ENCODE data around the gene UNG.

Gene UNG

GRCh38 chr12:109156586-109156985, 59.2 kb downstream of the UNG start:
- Mint-ChIP-seq H3K9me3 (no peaks in the 10 kb centered on the region), H3K27me3 (no peaks in the 10 kb centered on the region), H3K4me1 (ENCODE audit: low read depth in 2 of 2) (peaks cover 14% of the 10 kb centered on the region in 2 donors), H3K4me3 (no peak overlapping the region), H3K27ac (no peak overlapping the region), H3K36me3 (ENCODE audit: insufficient read depth) (peaks cover 11% of the 10 kb centered on the region)
- ATAC-seq (replicated peaks) (no peak), DNase-seq (no peak)

GRCh38 chr12:109157986-109158385, 60.6 kb downstream of the UNG start:
- no peaks in the 10 kb centered on the region for H3K27me3 Mint-ChIP-seq
- DNase-seq = no peak
- H3K4me1 Mint-ChIP-seq (ENCODE audit: low read depth in 2 of 2) = peaks cover 14% of the 10 kb centered on the region in 2 donors
- H3K4me3 Mint-ChIP-seq = no peak overlapping the region
- H3K9me3 Mint-ChIP-seq = no peaks in the 10 kb centered on the region
- H3K27ac Mint-ChIP-seq = no peak overlapping the region
- no peak for ATAC-seq (replicated peaks)
- H3K36me3 Mint-ChIP-seq (ENCODE audit: insufficient read depth) = peaks cover 11% of the 10 kb centered on the region

DNA sequence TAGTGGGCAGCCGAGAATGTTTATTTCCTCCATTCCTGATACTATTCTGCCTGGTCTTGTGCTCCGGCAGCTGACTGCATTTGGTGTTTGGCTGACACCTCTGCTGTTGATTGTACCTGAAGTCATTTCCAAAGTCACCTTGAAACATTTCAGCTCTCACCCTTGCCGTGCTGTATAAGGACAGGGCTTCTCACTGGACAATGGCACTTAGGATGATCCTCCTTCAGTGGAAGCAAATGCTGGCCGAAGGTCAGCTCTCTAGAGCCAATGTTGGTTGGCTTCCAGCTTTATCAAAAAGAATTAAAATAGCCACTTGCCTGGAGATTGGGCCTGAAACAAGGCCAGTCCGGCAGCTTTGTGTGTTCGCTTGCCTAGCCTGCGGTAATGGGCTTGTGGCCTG, 63.0 kb downstream of the UNG start:
- Mint-ChIP-seq H3K36me3 (ENCODE audit: insufficient read depth) (no peaks in the 10 kb centered on the region), H3K4me1 (ENCODE audit: low read depth in 2 of 2) (peaks cover 2% of the 10 kb centered on the region in 2 donors), H3K27ac (no peak overlapping the region), H3K9me3 (no peaks in the 10 kb centered on the region), H3K4me3 (no peak overlapping the region), H3K27me3 (no peaks in the 10 kb centered on the region)
- ATAC-seq (replicated peaks) = no peak
- no peak for DNase-seq

All from effector memory CD8-positive, alpha-beta T cell (primary cell).